Upper lobe of right lung (tissue), 1 donor: ENCODE data around the gene PTPRG. TPM values are rescaled to one million over a fixed set of nuclear protein-coding genes. Genes with fewer than 3 reads are reported as not detected.

ENCODE experiments used
- ATAC-seq: fragments of 200-7000 bp; cut with Tn5 transposase; one replicate; pipeline ENCODE4 v1.9.1; 2020; ENCODE audit warnings: mild to moderate bottlenecking, moderate library complexity
- DNase-seq: peaks from one replicate; pipeline ENCODE4 v3.0.0-alpha.2; 2020
- H3K27ac ChIP-seq: fragments of 200-600 bp; one replicate; pipeline ENCODE4 v1.8.0; 2022
- H3K27me3 ChIP-seq: fragments of 200-600 bp; one replicate; pipeline ENCODE4 v1.8.0; 2022; ENCODE audit warnings: mild to moderate bottlenecking
- H3K36me3 ChIP-seq: fragments of 200-600 bp; one replicate; pipeline ENCODE4 v1.8.0; 2022
- H3K4me1 ChIP-seq: fragments of 200-600 bp; one replicate; pipeline ENCODE4 v1.8.0; 2022
- H3K4me3 ChIP-seq: fragments of 200-600 bp; one replicate; pipeline ENCODE4 v1.8.0; 2022; ENCODE audit warnings: mild to moderate bottlenecking
- H3K9me3 ChIP-seq: fragments of 200-600 bp; one replicate; pipeline ENCODE4 v1.8.0; 2022
- CTCF ChIP-seq: fragments of 200-600 bp; IDR thresholded peaks from one replicate; pipeline ENCODE4 v1.8.0; 2022; ENCODE audit warnings: antibody characterized with exemption
- intact Hi-C: fragments of 100-400 bp; cut with DNase I; formaldehyde crosslinking; loops from one replicate; pipeline ENCODE4 v1.11.0; 2022
- total RNA-seq: library from RNA; stranded (reverse); fragmentation: NEBNext Ultra II Directional; extraction: Animal tissue kit (Norgen Biotek cat#: 25700); gene quantifications from one replicate; pipeline ENCODE4 v1.2.1, GENCODE V29; 2021
- donor health status: DM: no; HTN: yes; CAD: no; lungs with severe emphysema.

Gene PTPRG
- total RNA-seq, 1 donor from 2014 or later = 86.7 TPM

GRCh38 chr3:62228467-62228866 is 667.1 kb downstream of the PTPRG start:
- no peak overlapping the region for H3K4me3 ChIP-seq
- no peaks in the 10 kb centered on the region for H3K9me3 ChIP-seq
- H3K27me3 ChIP-seq = no peaks in the 10 kb centered on the region
- DNase-seq = no peak
- intact Hi-C loops = no loop called here
- ATAC-seq = no peak
- H3K4me1 ChIP-seq = no peaks in the 10 kb centered on the region
- no peak overlapping the region for H3K27ac ChIP-seq
- no peaks in the 10 kb centered on the region for H3K36me3 ChIP-seq
- no peak for TF ChIP-seq CTCF

GRCh38 chr3:62229211-62229610 is 667.8 kb downstream of the PTPRG start:
- Histone ChIP-seq H3K4me1 (no peaks in the 10 kb centered on the region), H3K9me3 (no peaks in the 10 kb centered on the region), H3K36me3 (no peaks in the 10 kb centered on the region), H3K27me3 (no peaks in the 10 kb centered on the region), H3K4me3 (no peak overlapping the region), H3K27ac (no peak overlapping the region)
- no peak for TF ChIP-seq CTCF
- intact Hi-C loops = no loop called here
- no peak for DNase-seq
- no peak for ATAC-seq

- no peak overlapping the region for H3K27ac ChIP-seq
- H3K4me1 ChIP-seq = no peaks in the 10 kb centered on the region
- ATAC-seq (peak; percentile 46), DNase-seq (no peak)
- no peaks in the 10 kb centered on the region for H3K36me3 ChIP-seq
- H3K27me3 ChIP-seq = no peaks in the 10 kb centered on the region
- TF ChIP-seq CTCF = peak; percentile 22
- intact Hi-C loops = no loop called here
- H3K9me3 ChIP-seq = no peaks in the 10 kb centered on the region
- H3K4me3 ChIP-seq = no peak overlapping the region
These were observed 668.5 kb downstream of the PTPRG start for GRCh38 chr3:62229908-62230307.

- DNase-seq = no peak
These were observed 671.7 kb downstream of the PTPRG start for GRCh38 chr3:62233065-62233464.

GRCh38 chr3:62236016-62236415 is 674.6 kb downstream of the PTPRG start:
- Histone ChIP-seq H3K4me3 (no peak overlapping the region), H3K4me1 (no peaks in the 10 kb centered on the region), H3K27me3 (no peaks in the 10 kb centered on the region), H3K27ac (no peak overlapping the region), H3K9me3 (no peaks in the 10 kb centered on the region), H3K36me3 (no peaks in the 10 kb centered on the region)
- DNase-seq (no peak), ATAC-seq (no peak)
- TF ChIP-seq CTCF = no peak
- intact Hi-C loops = no loop called here

More at GRCh38 chr3:62233065-62233464, 671.7 kb downstream of the PTPRG start:
- Histone ChIP-seq H3K27ac (no peak overlapping the region), H3K36me3 (no peaks in the 10 kb centered on the region), H3K4me1 (no peaks in the 10 kb centered on the region), H3K9me3 (no peaks in the 10 kb centered on the region), H3K4me3 (no peak overlapping the region), H3K27me3 (no peaks in the 10 kb centered on the region)
- no peak for ATAC-seq
- intact Hi-C loops = no loop called here
- no peak for TF ChIP-seq CTCF

- DNase-seq (no peak), ATAC-seq (no peak)
- Histone ChIP-seq H3K4me1 (no peaks in the 10 kb centered on the region), H3K9me3 (no peaks in the 10 kb centered on the region), H3K27ac (no peak overlapping the region), H3K4me3 (no peak overlapping the region), H3K27me3 (no peaks in the 10 kb centered on the region), H3K36me3 (no peaks in the 10 kb centered on the region)
- intact Hi-C loops = no loop called here
- no peak for TF ChIP-seq CTCF
These were observed 676.0 kb downstream of the PTPRG start for GRCh38 chr3:62237286-62237948.
